ENCODE measurements around the gene CEP41.

Gene CEP41, protein sequence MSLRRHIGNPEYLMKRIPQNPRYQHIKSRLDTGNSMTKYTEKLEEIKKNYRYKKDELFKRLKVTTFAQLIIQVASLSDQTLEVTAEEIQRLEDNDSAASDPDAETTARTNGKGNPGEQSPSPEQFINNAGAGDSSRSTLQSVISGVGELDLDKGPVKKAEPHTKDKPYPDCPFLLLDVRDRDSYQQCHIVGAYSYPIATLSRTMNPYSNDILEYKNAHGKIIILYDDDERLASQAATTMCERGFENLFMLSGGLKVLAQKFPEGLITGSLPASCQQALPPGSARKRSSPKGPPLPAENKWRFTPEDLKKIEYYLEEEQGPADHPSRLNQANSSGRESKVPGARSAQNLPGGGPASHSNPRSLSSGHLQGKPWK

GRCh38 chr7:130440527-130441365 lies at the start of gene CEP41:
Gene CEP41 (minus strand): TSS chr7:130441016. CDS start chr7:130440966, 50 bp downstream.
- peak; percentile 89 to 96 for DNase-seq

DNA sequence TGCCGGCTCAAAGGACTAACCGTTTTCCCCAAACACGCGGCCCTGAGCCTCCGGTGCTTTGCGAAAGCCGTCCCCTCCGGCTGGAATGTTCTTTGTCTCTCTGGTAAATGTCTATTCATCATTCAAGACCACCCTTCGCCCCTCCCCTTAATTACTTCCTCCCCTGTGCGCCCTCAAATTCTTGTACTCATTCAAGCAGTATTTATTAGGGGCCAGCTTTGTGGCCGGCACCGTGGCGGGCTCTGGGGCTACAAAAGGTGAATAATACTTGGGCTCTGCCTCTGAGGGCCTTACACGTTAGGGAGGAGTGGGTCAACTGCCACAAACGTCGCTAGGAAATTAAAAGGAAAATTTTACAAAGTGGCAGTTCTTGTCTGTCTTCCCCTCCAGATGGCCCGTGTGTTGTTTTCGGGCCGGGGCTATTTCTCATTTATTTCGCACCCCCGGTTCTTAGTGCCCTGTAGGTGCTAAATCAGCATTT lies 49.5 kb upstream of the CEP41 start:
- no peak for DNase-seq

DNA sequence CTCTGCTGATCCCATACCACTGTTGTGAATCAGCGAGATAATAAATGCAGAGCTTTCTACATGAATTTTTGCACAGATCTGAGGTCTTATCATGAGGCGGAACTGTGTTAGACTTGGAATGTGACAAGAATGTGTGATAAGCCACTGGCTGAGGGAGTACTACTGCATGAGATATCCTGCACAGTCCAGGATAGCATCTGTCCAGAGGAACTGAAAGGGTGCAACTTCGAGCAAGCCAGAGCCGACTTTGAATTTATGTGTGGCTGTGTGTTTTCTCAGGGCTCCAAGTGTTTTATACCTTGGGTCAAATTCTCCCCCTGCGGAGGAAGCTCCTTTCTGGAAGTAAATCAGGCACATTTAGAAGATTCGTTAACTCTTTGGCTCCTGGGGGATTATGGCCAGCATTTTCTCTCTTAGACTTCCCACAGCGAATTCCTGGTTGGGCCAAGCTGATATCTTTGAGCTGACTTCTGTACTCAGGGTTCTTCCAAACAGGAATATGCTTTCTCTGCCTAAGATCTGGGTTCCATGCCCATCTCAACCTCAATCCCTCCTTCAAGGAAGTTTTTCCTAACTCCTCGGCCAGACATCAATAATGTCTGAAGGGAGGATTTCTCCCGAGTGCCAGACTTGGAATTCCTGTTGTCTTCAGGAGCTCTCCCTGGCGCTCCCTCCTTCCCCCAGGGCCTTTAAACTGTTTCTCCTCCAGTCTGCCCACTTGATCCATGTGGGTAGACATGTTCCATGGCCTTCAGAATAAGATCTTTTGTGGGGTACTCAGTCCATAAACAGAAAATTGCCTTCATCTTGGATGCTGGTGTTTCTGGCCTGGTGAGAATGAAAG lies 48.5 kb upstream of the CEP41 start:
- no peak for DNase-seq

- DNase-seq = no peak
Measured at GRCh38 chr7:130488392-130489139, 47.8 kb upstream of the CEP41 start.

- no peak for DNase-seq
Measured at GRCh38 chr7:130486954-130487436, 46.2 kb upstream of the CEP41 start.

DNA sequence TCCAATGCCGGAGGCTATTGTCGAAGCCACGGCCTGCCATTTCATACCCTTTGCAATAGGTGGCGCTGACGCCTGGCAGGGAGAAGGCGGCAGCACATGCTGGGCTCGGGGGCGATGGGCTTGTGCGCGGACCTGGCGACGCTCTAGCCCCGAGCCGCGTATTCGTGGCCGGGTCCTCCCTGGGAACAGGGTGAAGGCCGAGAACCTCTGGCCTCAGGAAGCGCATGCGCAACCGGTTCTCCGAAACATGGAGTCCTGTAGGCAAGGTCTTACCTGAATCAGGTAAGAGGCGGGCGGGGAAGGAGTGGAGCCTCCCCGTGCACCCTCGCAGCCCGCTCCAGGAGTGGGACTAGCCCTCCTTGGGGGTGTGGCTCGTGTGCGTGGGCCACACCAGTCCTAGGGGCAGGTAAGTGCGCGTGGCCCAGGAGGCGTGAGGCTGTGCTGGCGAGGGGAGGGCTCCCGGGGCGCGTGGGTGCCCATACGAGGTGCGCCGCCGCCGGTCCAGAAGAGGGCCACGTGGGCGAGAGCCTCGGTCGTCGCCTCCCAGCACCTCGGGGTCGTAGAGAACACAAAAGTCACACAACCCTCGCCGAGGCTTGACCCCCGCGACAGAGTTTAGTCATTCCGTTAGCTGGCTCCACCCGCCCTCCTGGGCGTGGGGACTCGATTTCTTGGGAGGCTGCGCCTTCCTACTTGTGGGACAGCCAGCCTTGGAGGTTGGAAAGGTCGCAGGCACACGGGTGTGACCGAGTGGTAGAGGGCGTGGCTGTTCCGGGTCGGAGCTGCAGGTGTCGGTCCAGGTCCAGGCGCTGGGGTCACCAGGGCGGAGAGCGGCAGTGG lies 45.5 kb upstream of the CEP41 start:
- DNase-seq = no peak

GRCh38 chr7:130485734-130486113 lies 44.9 kb upstream of the CEP41 start:
- no peak for DNase-seq

DNA sequence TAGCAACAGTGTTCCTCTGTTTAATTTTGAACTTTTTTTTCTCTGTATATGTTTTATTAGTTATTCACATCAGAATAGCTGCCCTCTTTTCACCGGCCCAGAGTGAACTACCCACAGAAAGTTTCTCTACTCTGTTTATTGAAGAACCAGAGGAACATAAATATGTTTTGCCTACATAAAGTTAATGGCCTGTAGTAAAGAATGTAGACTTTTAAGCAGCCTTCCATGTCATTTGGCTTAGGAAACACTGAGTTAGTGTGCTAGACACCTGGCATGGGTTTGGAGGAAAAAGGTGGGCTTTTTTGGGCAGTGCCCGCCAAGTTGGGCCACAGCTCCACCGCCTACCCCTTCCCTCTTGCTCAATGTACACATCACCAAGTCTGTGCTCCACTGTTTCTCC lies 42.2 kb upstream of the CEP41 start:
- no peak for DNase-seq

DNA sequence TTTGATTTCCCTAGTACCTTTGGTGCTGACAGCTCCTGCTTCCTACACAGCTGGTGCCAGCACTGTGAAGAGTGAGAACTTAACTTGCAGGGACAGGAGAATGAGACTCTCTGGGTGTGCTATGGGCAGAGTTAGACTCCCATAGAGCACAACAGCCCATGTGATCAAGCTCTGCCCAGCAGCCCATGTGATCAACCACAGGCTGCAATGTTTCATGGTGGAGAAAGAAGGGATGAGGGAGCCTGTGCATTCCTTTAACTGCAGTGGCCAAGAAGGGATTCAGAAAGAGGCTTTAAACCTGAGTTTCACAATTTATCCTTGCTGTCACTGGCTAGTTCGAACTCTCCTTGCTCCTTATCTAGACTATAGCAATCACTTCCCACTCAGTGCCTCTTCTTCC lies 41.1 kb upstream of the CEP41 start:
- no peak for DNase-seq

- no peak for DNase-seq
Measured at GRCh38 chr7:130479716-130480400, 39.0 kb upstream of the CEP41 start.

DNA sequence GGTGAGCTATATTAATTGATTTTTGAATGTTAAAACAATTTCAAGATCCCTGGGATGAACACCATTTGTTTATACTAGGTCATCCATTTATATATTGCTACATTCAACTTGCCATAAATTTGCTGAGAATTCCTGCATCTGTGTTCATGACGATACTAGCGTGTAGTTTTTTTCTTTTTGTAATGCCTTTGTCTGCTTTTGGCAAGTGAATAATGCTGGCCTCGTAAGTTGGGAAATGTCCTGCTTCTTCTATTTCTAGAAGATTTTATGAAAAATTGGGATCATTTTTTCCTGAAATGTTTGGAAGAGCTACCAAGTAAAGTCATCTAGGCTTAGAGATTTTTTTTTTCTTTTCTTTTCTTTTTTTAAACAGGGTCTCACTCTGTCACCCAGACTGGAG lies 38.2 kb upstream of the CEP41 start:
- no peak for DNase-seq

GRCh38 chr7:130476297-130477150 lies 35.7 kb upstream of the CEP41 start:
- no peak for DNase-seq

- DNase-seq = no peak
Measured at GRCh38 chr7:130475776-130476175, 35.0 kb upstream of the CEP41 start.

DNA sequence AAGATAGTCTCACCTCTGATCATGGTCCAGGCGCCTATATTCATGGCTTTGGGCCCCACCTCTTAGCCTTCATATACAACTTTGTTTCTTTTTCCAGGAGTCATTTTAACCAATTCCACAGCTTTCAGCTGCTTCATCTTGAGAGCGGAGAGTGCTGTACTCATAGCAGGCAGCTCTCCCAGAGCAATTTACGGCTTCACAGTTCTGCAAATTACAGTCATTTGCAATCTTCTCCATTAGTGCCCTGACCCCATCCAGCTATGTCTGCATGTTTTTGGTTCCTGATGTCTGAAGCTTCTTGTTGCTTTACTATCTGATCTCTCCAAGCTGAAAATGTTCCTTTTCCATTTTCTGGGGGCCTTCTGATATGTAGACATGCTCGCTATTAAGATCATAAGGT lies 33.1 kb upstream of the CEP41 start:
- no peak for DNase-seq

GRCh38 chr7:130473289-130473688 lies 32.5 kb upstream of the CEP41 start:
- DNase-seq = no peak

GRCh38 chr7:130471974-130472373 lies 31.2 kb upstream of the CEP41 start:
- no peak for DNase-seq

GRCh38 chr7:130468612-130469011 lies 27.8 kb upstream of the CEP41 start:
- no peak for DNase-seq

DNA sequence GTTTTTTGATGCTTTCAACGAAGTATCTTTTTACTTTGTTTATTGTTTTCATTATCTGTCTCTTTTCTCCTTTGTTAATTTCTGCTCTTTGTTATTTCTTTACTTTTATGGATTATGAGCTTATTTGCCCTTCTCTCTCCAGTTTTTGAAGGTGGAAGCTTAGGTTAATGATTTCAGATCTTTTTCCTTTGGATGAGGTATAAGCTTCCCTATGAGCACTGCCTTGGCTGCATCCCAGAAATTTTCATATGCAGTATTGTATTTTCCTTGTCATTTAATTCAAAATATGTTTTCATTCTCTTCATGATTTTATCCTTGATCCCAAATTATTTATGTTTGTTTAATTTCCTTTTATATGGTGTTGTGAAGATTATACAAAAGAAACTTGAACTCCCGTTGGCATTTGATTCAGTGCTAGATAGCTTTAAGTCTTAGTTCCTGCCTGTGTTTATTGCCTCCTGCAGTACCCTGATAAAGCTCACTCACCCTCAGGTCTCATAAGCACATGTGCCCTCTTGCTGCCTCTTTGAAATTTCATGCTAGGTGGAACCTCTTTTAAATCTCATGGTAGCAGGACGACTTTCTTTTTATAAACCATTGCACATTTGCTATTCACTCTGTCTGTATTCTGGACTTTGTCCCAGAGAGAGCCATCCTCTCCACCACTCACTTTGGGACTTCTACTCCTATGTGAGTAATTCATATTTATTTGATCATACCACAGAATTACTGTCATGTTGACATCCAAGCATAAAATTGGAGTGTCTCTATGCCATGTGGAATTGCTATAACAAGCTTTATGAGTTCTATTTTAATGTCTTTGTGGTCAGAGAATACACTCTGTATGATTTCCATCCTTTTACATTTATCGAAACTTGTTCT lies 23.0 kb upstream of the CEP41 start:
- no peak for DNase-seq

- no peak for DNase-seq
Measured at GRCh38 chr7:130461272-130461671, 20.5 kb upstream of the CEP41 start.
